Measurements from ENCODE around the gene PIGN.

Gene PIGN

GRCh38 chr18:62157843-62158242 is 29.0 kb downstream of the PIGN start:
- Mint-ChIP-seq H3K36me3 (peaks cover 25% of the 10 kb centered on the region), H3K27ac (no peak overlapping the region), H3K9me3 (ENCODE audit: low read depth) (no peaks in the 10 kb centered on the region), H3K4me3 (no peak overlapping the region), H3K27me3 (no peaks in the 10 kb centered on the region), H3K4me1 (ENCODE audit: low read depth) (no peaks in the 10 kb centered on the region)

- H3K4me3 Mint-ChIP-seq: no peak overlapping the region
- no peaks in the 10 kb centered on the region for H3K4me1 Mint-ChIP-seq (ENCODE audit: low read depth)
- no peaks in the 10 kb centered on the region for H3K27me3 Mint-ChIP-seq
- peaks cover 22% of the 10 kb centered on the region for H3K36me3 Mint-ChIP-seq
- no peaks in the 10 kb centered on the region for H3K9me3 Mint-ChIP-seq (ENCODE audit: low read depth)
- H3K27ac Mint-ChIP-seq: no peak overlapping the region
These were observed 34.0 kb downstream of the PIGN start for GRCh38 chr18:62152844-62153243.

- no peaks in the 10 kb centered on the region for H3K27me3 Mint-ChIP-seq
- no peaks in the 10 kb centered on the region for H3K9me3 Mint-ChIP-seq (ENCODE audit: low read depth)
- no peak overlapping the region for H3K27ac Mint-ChIP-seq
- H3K4me1 Mint-ChIP-seq (ENCODE audit: low read depth): no peaks in the 10 kb centered on the region
- H3K36me3 Mint-ChIP-seq: peaks cover 14% of the 10 kb centered on the region
- no peak overlapping the region for H3K4me3 Mint-ChIP-seq
These were observed 35.6 kb downstream of the PIGN start for GRCh38 chr18:62151068-62151771.

GRCh38 chr18:62144338-62144737 is 42.5 kb downstream of the PIGN start:
- peaks cover 3% of the 10 kb centered on the region for H3K36me3 Mint-ChIP-seq
- no peak overlapping the region for H3K27ac Mint-ChIP-seq
- no peaks in the 10 kb centered on the region for H3K4me1 Mint-ChIP-seq (ENCODE audit: low read depth)
- H3K4me3 Mint-ChIP-seq: no peak overlapping the region
- no peaks in the 10 kb centered on the region for H3K9me3 Mint-ChIP-seq (ENCODE audit: low read depth)
- H3K27me3 Mint-ChIP-seq: no peaks in the 10 kb centered on the region

GRCh38 chr18:62140259-62140658 is 46.6 kb downstream of the PIGN start:
- no peak overlapping the region for H3K4me3 Mint-ChIP-seq
- no peak overlapping the region for H3K27ac Mint-ChIP-seq
- H3K36me3 Mint-ChIP-seq: peaks cover 6% of the 10 kb centered on the region
- no peaks in the 10 kb centered on the region for H3K4me1 Mint-ChIP-seq (ENCODE audit: low read depth)
- no peaks in the 10 kb centered on the region for H3K27me3 Mint-ChIP-seq
- H3K9me3 Mint-ChIP-seq (ENCODE audit: low read depth): no peaks in the 10 kb centered on the region

- H3K36me3 Mint-ChIP-seq: peaks cover 3% of the 10 kb centered on the region
- no peaks in the 10 kb centered on the region for H3K9me3 Mint-ChIP-seq (ENCODE audit: low read depth)
- no peak overlapping the region for H3K4me3 Mint-ChIP-seq
- H3K27me3 Mint-ChIP-seq: no peaks in the 10 kb centered on the region
- no peak overlapping the region for H3K27ac Mint-ChIP-seq
- H3K4me1 Mint-ChIP-seq (ENCODE audit: low read depth): no peaks in the 10 kb centered on the region
These were observed 48.2 kb downstream of the PIGN start for GRCh38 chr18:62138461-62139235.

- H3K27ac Mint-ChIP-seq: no peak overlapping the region
- H3K9me3 Mint-ChIP-seq (ENCODE audit: low read depth): no peaks in the 10 kb centered on the region
- H3K36me3 Mint-ChIP-seq: peaks cover 13% of the 10 kb centered on the region
- peaks cover 2% of the 10 kb centered on the region for H3K4me1 Mint-ChIP-seq (ENCODE audit: low read depth)
- no peak overlapping the region for H3K4me3 Mint-ChIP-seq
- H3K27me3 Mint-ChIP-seq: no peaks in the 10 kb centered on the region
These were observed 55.5 kb downstream of the PIGN start for GRCh38 chr18:62131301-62131909.

GRCh38 chr18:62128157-62128556 is 58.7 kb downstream of the PIGN start:
- Mint-ChIP-seq H3K27me3 (no peaks in the 10 kb centered on the region), H3K27ac (no peak overlapping the region), H3K9me3 (ENCODE audit: low read depth) (no peaks in the 10 kb centered on the region)

GRCh38 chr18:62126737-62127136 is 60.1 kb downstream of the PIGN start:
- Mint-ChIP-seq H3K36me3 (peaks cover 15% of the 10 kb centered on the region), H3K4me3 (no peak overlapping the region), H3K4me1 (ENCODE audit: low read depth) (peaks cover 2% of the 10 kb centered on the region), H3K27ac (no peak overlapping the region), H3K9me3 (ENCODE audit: low read depth) (no peaks in the 10 kb centered on the region), H3K27me3 (no peaks in the 10 kb centered on the region)

More at GRCh38 chr18:62128157-62128556, 58.7 kb downstream of the PIGN start:
- Mint-ChIP-seq H3K4me1 (ENCODE audit: low read depth) (peaks cover 2% of the 10 kb centered on the region), H3K36me3 (peaks cover 13% of the 10 kb centered on the region), H3K4me3 (no peak overlapping the region)

- Mint-ChIP-seq H3K27ac (no peak overlapping the region), H3K27me3 (no peaks in the 10 kb centered on the region), H3K36me3 (peaks cover 16% of the 10 kb centered on the region), H3K4me1 (ENCODE audit: low read depth) (peaks cover 2% of the 10 kb centered on the region), H3K4me3 (no peak overlapping the region), H3K9me3 (ENCODE audit: low read depth) (no peaks in the 10 kb centered on the region)
These were observed 61.2 kb downstream of the PIGN start for GRCh38 chr18:62125702-62126101.

GRCh38 chr18:62122330-62122729 is 64.5 kb downstream of the PIGN start:
- no peaks in the 10 kb centered on the region for H3K9me3 Mint-ChIP-seq (ENCODE audit: low read depth)
- no peak overlapping the region for H3K27ac Mint-ChIP-seq
- H3K36me3 Mint-ChIP-seq: peaks cover 18% of the 10 kb centered on the region
- no peak overlapping the region for H3K4me3 Mint-ChIP-seq
- H3K27me3 Mint-ChIP-seq: no peaks in the 10 kb centered on the region
- no peaks in the 10 kb centered on the region for H3K4me1 Mint-ChIP-seq (ENCODE audit: low read depth)

- H3K36me3 Mint-ChIP-seq: peaks cover 14% of the 10 kb centered on the region
- no peaks in the 10 kb centered on the region for H3K9me3 Mint-ChIP-seq (ENCODE audit: low read depth)
- no peak overlapping the region for H3K4me3 Mint-ChIP-seq
- H3K27ac Mint-ChIP-seq: no peak overlapping the region
- H3K27me3 Mint-ChIP-seq: no peaks in the 10 kb centered on the region
- no peaks in the 10 kb centered on the region for H3K4me1 Mint-ChIP-seq (ENCODE audit: low read depth)
These were observed 67.0 kb downstream of the PIGN start for GRCh38 chr18:62119884-62120283.

- H3K4me1 Mint-ChIP-seq (ENCODE audit: low read depth): no peaks in the 10 kb centered on the region
- no peak overlapping the region for H3K4me3 Mint-ChIP-seq
- H3K27me3 Mint-ChIP-seq: no peaks in the 10 kb centered on the region
- no peaks in the 10 kb centered on the region for H3K9me3 Mint-ChIP-seq (ENCODE audit: low read depth)
- H3K36me3 Mint-ChIP-seq: peaks cover 16% of the 10 kb centered on the region
- no peak overlapping the region for H3K27ac Mint-ChIP-seq
These were observed 68.5 kb downstream of the PIGN start for GRCh38 chr18:62118328-62118727.

- Mint-ChIP-seq H3K36me3 (peaks cover 10% of the 10 kb centered on the region), H3K9me3 (ENCODE audit: low read depth) (no peaks in the 10 kb centered on the region), H3K4me1 (ENCODE audit: low read depth) (no peaks in the 10 kb centered on the region), H3K27ac (no peak overlapping the region), H3K4me3 (no peak overlapping the region), H3K27me3 (no peaks in the 10 kb centered on the region)
These were observed 77.2 kb downstream of the PIGN start for GRCh38 chr18:62109676-62110075.

- H3K9me3 Mint-ChIP-seq (ENCODE audit: low read depth): no peaks in the 10 kb centered on the region
- H3K4me3 Mint-ChIP-seq: no peak overlapping the region
- H3K4me1 Mint-ChIP-seq (ENCODE audit: low read depth): no peaks in the 10 kb centered on the region
- H3K36me3 Mint-ChIP-seq: peaks cover 11% of the 10 kb centered on the region
- no peaks in the 10 kb centered on the region for H3K27me3 Mint-ChIP-seq
- H3K27ac Mint-ChIP-seq: no peak overlapping the region
These were observed 79.0 kb downstream of the PIGN start for GRCh38 chr18:62107881-62108280.
